SK-N-SH (cell line): Measurements from ENCODE around the gene PHF23. TPM values are rescaled to one million over a fixed set of nuclear protein-coding genes. Genes with fewer than 3 reads are reported as not detected.

Experiments used
- CTCF ChIA-PET: fragments of 300-600, 350-600 bp; formaldehyde crosslinking; extraction: SDS; loops from one replicate; lab custom pipeline; 2021; lab: Yijun Ruan, JAX
- POLR2A ChIA-PET: fragments of 350-600 bp; sonication (Branson Sonifier 250); formaldehyde crosslinking; extraction: SDS; loops from one replicate; lab custom pipeline; 2020; ENCODE audit warnings: antibody characterized with exemption, inconsistent platforms; lab: Yijun Ruan, JAX
- DNase-seq: peaks from one replicate; pipeline ENCODE4 v3.0.0; 2012
- H2AFZ ChIP-seq: fragments of 200-600 bp; sonication (generic); 2 replicates; pipeline ENCODE4 v1.8.1; 2016; ENCODE audit warnings: antibody characterized with exemption, mild to moderate bottlenecking, low read depth
- H3F3A ChIP-seq: fragments of 200-600 bp; sonication (generic); replicated peaks from 2 replicates; pipeline ENCODE3; 2016; ENCODE audit warnings: antibody characterized with exemption, mild to moderate bottlenecking; ENCODE audit not compliant: insufficient read depth
- H3K27ac ChIP-seq, 2 experiments: fragments of 200-500 bp in 1 of 2; fragments of 200-600 bp in 1 of 2; sonication (Bioruptor generic) in 1 of 2; sonication (generic), shearing (Covaris generic) in 1 of 2; 2 replicates each; pipeline versions ENCODE4 v1.5.1 to v1.6.1; 2014 to 2016; ENCODE audit warnings: low read depth in 2 of 2, inconsistent platforms in 1 of 2, low read length in 1 of 2, mild to moderate bottlenecking in 1 of 2, mixed read lengths in 1 of 2
- H3K27me3 ChIP-seq: fragments of 200-600 bp; sonication (generic), shearing (Covaris generic); 2 replicates; pipeline ENCODE4 v1.6.1; 2016; ENCODE audit warnings: mixed run types; ENCODE audit not compliant: insufficient read depth
- H3K36me3 ChIP-seq, 2 experiments: fragments of 200-500 bp in 1 of 2; fragments of 200-600 bp in 1 of 2; sonication (Bioruptor generic) in 1 of 2; sonication (generic) in 1 of 2; replicated peaks in 1 of 2; 2 replicates each; pipeline versions ENCODE3 to v1.5.1; 2014 to 2016; ENCODE audit warnings: low read length in 1 of 2, mild to moderate bottlenecking in 1 of 2; ENCODE audit not compliant: insufficient read depth in 2 of 2, control insufficient read depth in 1 of 2
- H3K4me1 ChIP-seq, 2 experiments: fragments of 200-500 bp in 1 of 2; fragments of 200-600 bp in 1 of 2; sonication (Bioruptor generic) in 1 of 2; sonication (generic), shearing (Covaris generic) in 1 of 2; 2 replicates each; pipeline versions ENCODE4 v1.5.1 to v1.6.1; 2014 to 2016; ENCODE audit warnings: low read depth in 1 of 2, low read length in 1 of 2, mixed run types in 1 of 2; ENCODE audit not compliant: insufficient read depth in 2 of 2, control insufficient read depth in 1 of 2
- H3K4me2 ChIP-seq: fragments of 200-600 bp; sonication (generic), shearing (Covaris generic); 2 replicates; pipeline ENCODE4 v1.6.1; 2017; ENCODE audit warnings: mixed run types
- H3K4me3 ChIP-seq, 2 experiments: fragments of 200-500 bp in 1 of 2; fragments of 200-600 bp in 1 of 2; sonication (Bioruptor generic) in 1 of 2; sonication (generic), shearing (Covaris generic) in 1 of 2; 2 replicates each; pipeline versions ENCODE4 v1.5.1 to v1.8.1; 2014 to 2016; ENCODE audit warnings: low read depth in 2 of 2, inconsistent platforms in 1 of 2, low read length in 1 of 2, mild to moderate bottlenecking in 1 of 2, mixed read lengths in 1 of 2, moderate library complexity in 1 of 2
- H3K79me2 ChIP-seq: fragments of 200-600 bp; sonication (generic); 2 replicates; pipeline ENCODE4 v1.8.1; 2017; ENCODE audit warnings: mild to moderate bottlenecking; ENCODE audit not compliant: insufficient read depth
- H3K9ac ChIP-seq: fragments of 200-600 bp; sonication (generic); 2 replicates; pipeline ENCODE4 v1.6.1; 2017; ENCODE audit warnings: mixed run types
- H3K9me2 ChIP-seq: fragments of 200-600 bp; sonication (generic); 2 replicates; pipeline ENCODE4 v1.6.1; 2017; ENCODE audit warnings: mixed run types
- H3K9me3 ChIP-seq: fragments of 200-600 bp; sonication (generic); 2 replicates; pipeline ENCODE4 v1.6.1; 2017; ENCODE audit warnings: mixed run types, mild to moderate bottlenecking, moderate library complexity
- H4K20me1 ChIP-seq: fragments of 200-600 bp; sonication (generic); 2 replicates; pipeline ENCODE4 v1.6.1; 2017; ENCODE audit warnings: mild to moderate bottlenecking, mixed run types; ENCODE audit not compliant: insufficient read depth
- CHD2 ChIP-seq: fragments of 150-350 bp; IDR thresholded peaks from 2 replicates; pipeline ENCODE4 v1.6.1; 2018; ENCODE audit warnings: low read length; ENCODE audit not compliant: partially characterized antibody
- ELF1 ChIP-seq: IDR thresholded peaks from 2 replicates; pipeline ENCODE4 v1.4.0; 2012
- FOXJ3 ChIP-seq: sonication (generic); formaldehyde crosslinking; IDR thresholded peaks from 2 replicates; pipeline ENCODE4 v1.5.1; 2020; ENCODE audit warnings: mild to moderate bottlenecking, missing genetic modification reagents
- GABPA ChIP-seq: IDR thresholded peaks from 2 replicates; pipeline ENCODE4 v1.4.0; 2012; ENCODE audit warnings: low read depth, mild to moderate bottlenecking
- GATA2 ChIP-seq: sonication (generic); formaldehyde crosslinking; IDR thresholded peaks from 2 replicates; pipeline ENCODE4 v1.5.0; 2020; ENCODE audit warnings: mild to moderate bottlenecking, missing genetic modification reagents
- MXI1 ChIP-seq: IDR thresholded peaks from 2 replicates; pipeline ENCODE4 v1.6.1; 2012; ENCODE audit warnings: mild to moderate bottlenecking, low read depth, low read length, improper control_type of control experiment
- NFIC ChIP-seq: IDR thresholded peaks from 2 replicates; pipeline ENCODE4 v1.4.0; 2012; ENCODE audit warnings: borderline replicate concordance
- NRF1 ChIP-seq: IDR thresholded peaks from 2 replicates; pipeline ENCODE4 v1.6.1; 2012; ENCODE audit warnings: low read depth, mild to moderate bottlenecking, low read length
- POLR2AphosphoS5 ChIP-seq: IDR thresholded peaks from 2 replicates; pipeline ENCODE4 v1.6.1; 2012; ENCODE audit warnings: low read depth, low read length
- SIN3A ChIP-seq: IDR thresholded peaks from 2 replicates; pipeline ENCODE4 v1.6.1; 2012; ENCODE audit warnings: low read depth, mild to moderate bottlenecking, low read length, moderate library complexity, borderline replicate concordance
- SMC3 ChIP-seq: IDR thresholded peaks from 2 replicates; pipeline ENCODE4 v1.6.1; 2012; ENCODE audit warnings: low read depth, low read length, improper control_type of control experiment
- TCF12 ChIP-seq: IDR thresholded peaks from 2 replicates; pipeline ENCODE4 v1.4.0; 2012
- TEAD4 ChIP-seq: IDR thresholded peaks from 2 replicates; pipeline ENCODE4 v1.4.0; 2012; ENCODE audit warnings: mild to moderate bottlenecking, borderline replicate concordance; ENCODE audit not compliant: insufficient read depth
- YY1 ChIP-seq: IDR thresholded peaks from 2 replicates; pipeline ENCODE4 v1.4.0; 2012; ENCODE audit warnings: low read depth, mild to moderate bottlenecking
- WGBS: methylation state at CpG from one replicate; pipeline ENCODE4 v1.1.6; 2017; ENCODE audit warnings: low lambda C conversion rate; 5-methylcytosine and 5-hydroxymethylcytosine counted together
- polyA plus RNA-seq, 3 experiments: library from polyadenylated mRNA; depleted of rRNA; stranded (reverse); fragments of >200 nt; gene quantifications; 2 replicates each; pipeline ENCODE4 v1.2.3, GENCODE V29; 2012
- TF ChIP-seq, protein P1 (sequence below): IDR thresholded peaks from 2 replicates; pipeline ENCODE4 v1.4.0; 2012; ENCODE audit warnings: low read depth, borderline replicate concordance
- TF ChIP-seq, protein P2 (sequence below): fragments of 150-350 bp; IDR thresholded peaks from 2 replicates; pipeline ENCODE4 v1.6.1; 2017; ENCODE audit warnings: antibody characterized with exemption, low read length, low read depth, borderline replicate concordance
- TF ChIP-seq, protein P3 (sequence below): IDR thresholded peaks from 2 replicates; pipeline ENCODE4 v1.4.0; 2012; ENCODE audit warnings: low read depth
- TF ChIP-seq, protein P4 (sequence below): fragments of 200-600 bp; sonication (generic); IDR thresholded peaks from 2 replicates; pipeline ENCODE4 v1.6.1; 2017; ENCODE audit warnings: antibody characterized with exemption, mild to moderate bottlenecking, moderate library complexity

PHF23 gene
- polyA plus RNA-seq, 1 of the 3 experiments (the other 2 are of a cell fraction), result 53.3 TPM

DNA sequence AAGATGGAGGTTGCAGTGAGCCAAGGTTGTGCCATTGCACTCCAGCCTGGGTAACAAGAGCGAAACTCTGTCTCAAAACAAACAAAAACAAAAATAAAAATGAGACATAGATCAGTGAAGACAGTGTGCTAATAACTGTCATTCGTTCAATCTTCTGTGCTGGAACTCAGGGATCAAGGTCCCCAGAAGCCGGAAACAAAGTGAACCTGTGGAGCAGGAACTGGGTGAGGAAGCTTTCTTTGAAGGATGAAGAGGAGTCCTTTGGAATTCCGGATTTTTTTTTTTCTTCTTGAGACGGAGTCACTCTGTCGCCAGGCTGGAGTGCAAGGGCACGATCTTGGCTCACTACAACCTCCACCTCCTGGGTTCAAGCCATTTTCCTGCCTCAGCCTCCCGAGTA lies 40.2 kb upstream of the PHF23 start:
- H3K4me3 ChIP-seq, result no peak overlapping the region
- peaks cover 6 to 18% of the 10 kb centered on the region in 2 experiments; a peak in 2 of 4 replicates for H3K4me1 ChIP-seq
- H3K9ac ChIP-seq, result no peak overlapping the region
- H3F3A ChIP-seq, result peaks cover 15% of the 10 kb centered on the region
- DNase-seq, result no peak
- no peaks in the 10 kb centered on the region for H3K79me2 ChIP-seq
- ChIA-PET CTCF (interaction anchor here (1.1 to 8.8 kb wide), 4 partner anchors 19 to 65 kb away, joined by 3 to 169 read pairs (median 4); no protein-coding TSS in a partner anchor), POLR2A (no interaction called here)
- H4K20me1 ChIP-seq, result no peaks in the 10 kb centered on the region
- WGBS, result 73% methylated on average over 8 of the region's 8 CpGs
- no peaks in the 10 kb centered on the region for H3K27me3 ChIP-seq
- no peaks in the 10 kb centered on the region for H3K9me3 ChIP-seq
- H3K27ac ChIP-seq, result no peak overlapping the region
- no peak overlapping the region for H2AFZ ChIP-seq
- no peak overlapping the region for H3K4me2 ChIP-seq
- no peak for TF ChIP-seq CHD2
- H3K9me2 ChIP-seq, result no peaks in the 10 kb centered on the region
- no peaks in the 10 kb centered on the region for H3K36me3 ChIP-seq

DNA sequence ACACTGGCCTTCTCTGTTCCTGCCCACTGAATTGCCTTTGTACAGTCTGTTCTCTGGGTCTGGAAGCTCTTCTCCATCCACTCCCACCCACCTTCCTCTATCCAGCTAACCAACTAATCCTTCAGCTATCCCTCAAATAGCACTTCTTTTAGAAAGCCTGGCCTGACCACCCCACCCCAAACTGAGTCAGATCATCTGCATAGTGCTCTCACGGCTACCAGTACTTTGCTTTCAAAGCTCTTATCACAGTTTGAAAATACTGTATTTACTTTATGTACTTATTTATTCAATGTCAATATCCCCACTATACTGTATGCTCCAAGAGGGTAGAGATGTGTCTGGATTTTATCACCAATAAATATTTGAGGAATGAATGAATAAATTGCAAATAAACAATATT lies 27.5 kb upstream of the PHF23 start:
- Histone ChIP-seq H3K36me3 (no peaks in the 10 kb centered on the region), H3K27me3 (no peaks in the 10 kb centered on the region), H4K20me1 (no peaks in the 10 kb centered on the region), H3K4me2 (no peak overlapping the region), H3K79me2 (no peaks in the 10 kb centered on the region), H3K4me1 (peaks cover 0 to 6% of the 10 kb centered on the region in 2 experiments; a peak in 2 of 4 replicates), H3K27ac (peak overlapping the region in 1 of 2 experiments; percentile 46; a peak in 1 of 4 replicates), H3K9me3 (no peaks in the 10 kb centered on the region), H3K4me3 (no peak overlapping the region), H3K9me2 (no peaks in the 10 kb centered on the region), H3K9ac (no peak overlapping the region), H3F3A (peaks cover 21% of the 10 kb centered on the region), H2AFZ (no peak overlapping the region)
- 62% methylated on average over 1 of the region's 1 CpG for WGBS
- DNase-seq, result no peak
- CTCF ChIA-PET, result interaction anchor here (1.2 to 2.0 kb wide), 4 partner anchors 15 to 89 kb away, joined by 4 to 12 read pairs (median 5); partner anchors contain the start of gene SLC2A4
- POLR2A ChIA-PET, result no interaction called here
- TF ChIP-seq YY1 (no peak), NFIC (no peak), POLR2AphosphoS5 (no peak), SMC3 (no peak), GABPA (no peak), MXI1 (no peak), SIN3A (no peak), TCF12 (no peak), FOXJ3 (CRISPR knock-in tag) (no peak), GATA2 (CRISPR knock-in tag) (no peak), ELF1 (no peak), NRF1 (no peak), TEAD4 (no peak)
- TF ChIP-seq, protein P1, sequence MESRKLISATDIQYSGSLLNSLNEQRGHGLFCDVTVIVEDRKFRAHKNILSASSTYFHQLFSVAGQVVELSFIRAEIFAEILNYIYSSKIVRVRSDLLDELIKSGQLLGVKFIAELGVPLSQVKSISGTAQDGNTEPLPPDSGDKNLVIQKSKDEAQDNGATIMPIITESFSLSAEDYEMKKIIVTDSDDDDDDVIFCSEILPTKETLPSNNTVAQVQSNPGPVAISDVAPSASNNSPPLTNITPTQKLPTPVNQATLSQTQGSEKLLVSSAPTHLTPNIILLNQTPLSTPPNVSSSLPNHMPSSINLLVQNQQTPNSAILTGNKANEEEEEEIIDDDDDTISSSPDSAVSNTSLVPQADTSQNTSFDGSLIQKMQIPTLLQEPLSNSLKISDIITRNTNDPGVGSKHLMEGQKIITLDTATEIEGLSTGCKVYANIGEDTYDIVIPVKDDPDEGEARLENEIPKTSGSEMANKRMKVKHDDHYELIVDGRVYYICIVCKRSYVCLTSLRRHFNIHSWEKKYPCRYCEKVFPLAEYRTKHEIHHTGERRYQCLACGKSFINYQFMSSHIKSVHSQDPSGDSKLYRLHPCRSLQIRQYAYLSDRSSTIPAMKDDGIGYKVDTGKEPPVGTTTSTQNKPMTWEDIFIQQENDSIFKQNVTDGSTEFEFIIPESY, result no peak
- TF ChIP-seq, protein P2, sequence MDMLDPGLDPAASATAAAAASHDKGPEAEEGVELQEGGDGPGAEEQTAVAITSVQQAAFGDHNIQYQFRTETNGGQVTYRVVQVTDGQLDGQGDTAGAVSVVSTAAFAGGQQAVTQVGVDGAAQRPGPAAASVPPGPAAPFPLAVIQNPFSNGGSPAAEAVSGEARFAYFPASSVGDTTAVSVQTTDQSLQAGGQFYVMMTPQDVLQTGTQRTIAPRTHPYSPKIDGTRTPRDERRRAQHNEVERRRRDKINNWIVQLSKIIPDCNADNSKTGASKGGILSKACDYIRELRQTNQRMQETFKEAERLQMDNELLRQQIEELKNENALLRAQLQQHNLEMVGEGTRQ, result no peak
- TF ChIP-seq, protein P3, sequence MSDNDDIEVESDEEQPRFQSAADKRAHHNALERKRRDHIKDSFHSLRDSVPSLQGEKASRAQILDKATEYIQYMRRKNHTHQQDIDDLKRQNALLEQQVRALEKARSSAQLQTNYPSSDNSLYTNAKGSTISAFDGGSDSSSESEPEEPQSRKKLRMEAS, result no peak
- TF ChIP-seq, protein P4, sequence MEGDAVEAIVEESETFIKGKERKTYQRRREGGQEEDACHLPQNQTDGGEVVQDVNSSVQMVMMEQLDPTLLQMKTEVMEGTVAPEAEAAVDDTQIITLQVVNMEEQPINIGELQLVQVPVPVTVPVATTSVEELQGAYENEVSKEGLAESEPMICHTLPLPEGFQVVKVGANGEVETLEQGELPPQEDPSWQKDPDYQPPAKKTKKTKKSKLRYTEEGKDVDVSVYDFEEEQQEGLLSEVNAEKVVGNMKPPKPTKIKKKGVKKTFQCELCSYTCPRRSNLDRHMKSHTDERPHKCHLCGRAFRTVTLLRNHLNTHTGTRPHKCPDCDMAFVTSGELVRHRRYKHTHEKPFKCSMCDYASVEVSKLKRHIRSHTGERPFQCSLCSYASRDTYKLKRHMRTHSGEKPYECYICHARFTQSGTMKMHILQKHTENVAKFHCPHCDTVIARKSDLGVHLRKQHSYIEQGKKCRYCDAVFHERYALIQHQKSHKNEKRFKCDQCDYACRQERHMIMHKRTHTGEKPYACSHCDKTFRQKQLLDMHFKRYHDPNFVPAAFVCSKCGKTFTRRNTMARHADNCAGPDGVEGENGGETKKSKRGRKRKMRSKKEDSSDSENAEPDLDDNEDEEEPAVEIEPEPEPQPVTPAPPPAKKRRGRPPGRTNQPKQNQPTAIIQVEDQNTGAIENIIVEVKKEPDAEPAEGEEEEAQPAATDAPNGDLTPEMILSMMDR, result no peak
